SK-N-SH treated with all-trans-retinoic acid at 6 μM for 48 hours (cell line): Measurements from ENCODE around the gene CLINT1.

Experiments used
- CSDC2 ChIP-seq: fragments of 250-450 bp; sonication (Bioruptor Pico); IDR thresholded peaks from 2 replicates; pipeline ENCODE4 v1.5.0; 2020; ENCODE audit warnings: mild to moderate bottlenecking, moderate library complexity
- ISL1 ChIP-seq: fragments of 250-450 bp; sonication (Bioruptor Pico); IDR thresholded peaks from 2 replicates; pipeline ENCODE4 v2.1.2; 2022; ENCODE audit warnings: mild to moderate bottlenecking, moderate library complexity
- SNAI2 ChIP-seq: fragments of 250-450 bp; sonication (Bioruptor Pico); IDR thresholded peaks from 2 replicates; pipeline ENCODE4 v1.5.0; 2020; ENCODE audit warnings: mild to moderate bottlenecking, moderate library complexity
- TCF4 ChIP-seq: fragments of 250-450 bp; sonication (Bioruptor Pico); IDR thresholded peaks from 2 replicates; pipeline ENCODE4 v1.8.0; 2021; ENCODE audit warnings: mild to moderate bottlenecking, moderate library complexity, borderline replicate concordance
- TOX ChIP-seq: fragments of 250-450 bp; sonication (Bioruptor Pico); IDR thresholded peaks from 2 replicates; pipeline ENCODE4 v1.8.0; 2021; ENCODE audit warnings: mild to moderate bottlenecking, moderate library complexity, borderline replicate concordance
- ZFP3 ChIP-seq: fragments of 250-450 bp; sonication (Bioruptor Pico); IDR thresholded peaks from 2 replicates; pipeline ENCODE4 v1.5.0; 2020; ENCODE audit warnings: mild to moderate bottlenecking, moderate library complexity
- ZNF8 ChIP-seq: fragments of 450-650 bp; formaldehyde crosslinking; IDR thresholded peaks from 2 replicates; pipeline ENCODE4 v1.5.0; 2020; ENCODE audit warnings: mild to moderate bottlenecking, moderate library complexity
- TF ChIP-seq, protein P1 (sequence below): fragments of 250-450 bp; sonication (Bioruptor Pico); IDR thresholded peaks from 2 replicates; pipeline ENCODE4 v1.8.0; 2020; ENCODE audit warnings: mild to moderate bottlenecking, moderate library complexity, borderline replicate concordance
- TF ChIP-seq, protein P2 (sequence below): fragments of 250-450 bp; sonication (Bioruptor Pico); IDR thresholded peaks from 2 replicates; pipeline ENCODE4 v1.5.1; 2021; ENCODE audit warnings: mild to moderate bottlenecking, moderate library complexity

DNA sequence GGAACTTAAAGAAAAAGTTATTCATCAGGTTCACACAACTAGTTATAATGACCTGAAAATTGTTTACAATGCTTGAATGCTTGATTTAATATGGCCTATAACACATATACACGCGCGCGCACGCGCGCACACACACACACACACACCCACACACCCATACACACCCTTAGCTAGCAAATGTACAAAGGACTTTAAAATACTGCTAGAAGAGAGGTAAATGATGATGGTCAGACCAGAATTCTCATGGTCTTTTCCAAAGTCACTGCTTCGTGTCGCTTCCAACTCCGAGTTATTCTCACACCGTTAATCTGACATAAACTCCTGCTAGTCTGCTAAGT, 109.5 kb downstream of the CLINT1 start:
- TF ChIP-seq CSDC2 (CRISPR knock-in tag): no peak
- TF ChIP-seq ZFP3 (CRISPR knock-in tag): no peak
- TF ChIP-seq ISL1 (CRISPR knock-in tag): no peak
- no peak for TF ChIP-seq SNAI2 (CRISPR knock-in tag)
- no peak for TF ChIP-seq TCF4 (CRISPR knock-in tag)
- no peak for TF ChIP-seq ZNF8
- TF ChIP-seq, protein P1, sequence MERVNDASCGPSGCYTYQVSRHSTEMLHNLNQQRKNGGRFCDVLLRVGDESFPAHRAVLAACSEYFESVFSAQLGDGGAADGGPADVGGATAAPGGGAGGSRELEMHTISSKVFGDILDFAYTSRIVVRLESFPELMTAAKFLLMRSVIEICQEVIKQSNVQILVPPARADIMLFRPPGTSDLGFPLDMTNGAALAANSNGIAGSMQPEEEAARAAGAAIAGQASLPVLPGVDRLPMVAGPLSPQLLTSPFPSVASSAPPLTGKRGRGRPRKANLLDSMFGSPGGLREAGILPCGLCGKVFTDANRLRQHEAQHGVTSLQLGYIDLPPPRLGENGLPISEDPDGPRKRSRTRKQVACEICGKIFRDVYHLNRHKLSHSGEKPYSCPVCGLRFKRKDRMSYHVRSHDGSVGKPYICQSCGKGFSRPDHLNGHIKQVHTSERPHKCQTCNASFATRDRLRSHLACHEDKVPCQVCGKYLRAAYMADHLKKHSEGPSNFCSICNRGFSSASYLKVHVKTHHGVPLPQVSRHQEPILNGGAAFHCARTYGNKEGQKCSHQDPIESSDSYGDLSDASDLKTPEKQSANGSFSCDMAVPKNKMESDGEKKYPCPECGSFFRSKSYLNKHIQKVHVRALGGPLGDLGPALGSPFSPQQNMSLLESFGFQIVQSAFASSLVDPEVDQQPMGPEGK (CRISPR knock-in tag): no peak
- TF ChIP-seq, protein P2, sequence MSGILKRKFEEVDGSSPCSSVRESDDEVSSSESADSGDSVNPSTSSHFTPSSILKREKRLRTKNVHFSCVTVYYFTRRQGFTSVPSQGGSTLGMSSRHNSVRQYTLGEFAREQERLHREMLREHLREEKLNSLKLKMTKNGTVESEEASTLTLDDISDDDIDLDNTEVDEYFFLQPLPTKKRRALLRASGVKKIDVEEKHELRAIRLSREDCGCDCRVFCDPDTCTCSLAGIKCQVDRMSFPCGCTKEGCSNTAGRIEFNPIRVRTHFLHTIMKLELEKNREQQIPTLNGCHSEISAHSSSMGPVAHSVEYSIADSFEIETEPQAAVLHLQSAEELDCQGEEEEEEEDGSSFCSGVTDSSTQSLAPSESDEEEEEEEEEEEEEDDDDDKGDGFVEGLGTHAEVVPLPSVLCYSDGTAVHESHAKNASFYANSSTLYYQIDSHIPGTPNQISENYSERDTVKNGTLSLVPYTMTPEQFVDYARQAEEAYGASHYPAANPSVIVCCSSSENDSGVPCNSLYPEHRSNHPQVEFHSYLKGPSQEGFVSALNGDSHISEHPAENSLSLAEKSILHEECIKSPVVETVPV (CRISPR knock-in tag): no peak
- TF ChIP-seq TOX (CRISPR knock-in tag): no peak
